ENCODE results near the gene SYNDIG1L.

DNA sequence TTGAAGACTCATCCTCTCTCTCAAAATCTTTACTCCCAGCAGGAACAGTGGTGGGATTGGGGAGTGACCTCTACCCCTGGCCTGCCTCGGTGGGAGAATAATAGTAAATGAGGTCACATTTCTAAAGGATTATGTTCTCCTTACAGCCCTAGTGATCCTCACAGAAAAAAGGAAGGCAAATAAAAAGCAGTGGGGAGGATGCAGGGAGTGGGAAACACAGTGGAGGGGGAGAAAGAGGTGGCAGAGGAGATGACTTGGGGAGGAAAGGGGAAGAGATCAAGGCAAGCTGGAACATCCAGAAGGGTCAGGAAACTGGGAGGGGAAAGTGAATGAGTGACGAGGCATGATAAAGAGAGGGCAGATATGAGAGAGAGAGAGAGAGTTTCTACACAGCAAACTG, 8.3 kb upstream of the SYNDIG1L start:
- TF ChIP-seq, protein P1, sequence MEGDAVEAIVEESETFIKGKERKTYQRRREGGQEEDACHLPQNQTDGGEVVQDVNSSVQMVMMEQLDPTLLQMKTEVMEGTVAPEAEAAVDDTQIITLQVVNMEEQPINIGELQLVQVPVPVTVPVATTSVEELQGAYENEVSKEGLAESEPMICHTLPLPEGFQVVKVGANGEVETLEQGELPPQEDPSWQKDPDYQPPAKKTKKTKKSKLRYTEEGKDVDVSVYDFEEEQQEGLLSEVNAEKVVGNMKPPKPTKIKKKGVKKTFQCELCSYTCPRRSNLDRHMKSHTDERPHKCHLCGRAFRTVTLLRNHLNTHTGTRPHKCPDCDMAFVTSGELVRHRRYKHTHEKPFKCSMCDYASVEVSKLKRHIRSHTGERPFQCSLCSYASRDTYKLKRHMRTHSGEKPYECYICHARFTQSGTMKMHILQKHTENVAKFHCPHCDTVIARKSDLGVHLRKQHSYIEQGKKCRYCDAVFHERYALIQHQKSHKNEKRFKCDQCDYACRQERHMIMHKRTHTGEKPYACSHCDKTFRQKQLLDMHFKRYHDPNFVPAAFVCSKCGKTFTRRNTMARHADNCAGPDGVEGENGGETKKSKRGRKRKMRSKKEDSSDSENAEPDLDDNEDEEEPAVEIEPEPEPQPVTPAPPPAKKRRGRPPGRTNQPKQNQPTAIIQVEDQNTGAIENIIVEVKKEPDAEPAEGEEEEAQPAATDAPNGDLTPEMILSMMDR (conservative IDR thresholded peaks at IDR 0.05; ENCODE audit: low read depth, low read length) = no peak
- TF ChIP-seq EZH2 (IDR thresholded peaks at IDR 0.05; ENCODE audit: low read length, unreplicated experiment) = no peak
